Panc1 (cell line): ENCODE results near the gene SNRPA1.
"Not testable (repeated sequence)": the region's sequence is repeated elsewhere in the genome, so short reads cannot be mapped to it uniquely, and the experiment has no call there.

ENCODE experiments used
- POLR2AphosphoS5 ChIP-seq: IDR thresholded peaks from 2 replicates; pipeline ENCODE4 v1.6.1; 2012; ENCODE audit warnings: mild to moderate bottlenecking, low read depth, low read length, moderate library complexity
- TF ChIP-seq, protein P1 (sequence below): fragments of 450-650 bp; IDR thresholded peaks from 2 replicates; pipeline ENCODE4 v1.5.1; 2017; ENCODE audit warnings: mild to moderate bottlenecking
- TF ChIP-seq, protein P2 (sequence below), 2 experiments: IDR thresholded peaks; 2 replicates each; pipeline ENCODE4 v1.6.1; 2011 to 2012; ENCODE audit warnings: low read depth in 2 of 2, control low read depth in 1 of 2, low read length in 1 of 2, mild to moderate bottlenecking in 1 of 2, moderate library complexity in 1 of 2; ENCODE audit not compliant: insufficient read depth in 1 of 2

DNA sequence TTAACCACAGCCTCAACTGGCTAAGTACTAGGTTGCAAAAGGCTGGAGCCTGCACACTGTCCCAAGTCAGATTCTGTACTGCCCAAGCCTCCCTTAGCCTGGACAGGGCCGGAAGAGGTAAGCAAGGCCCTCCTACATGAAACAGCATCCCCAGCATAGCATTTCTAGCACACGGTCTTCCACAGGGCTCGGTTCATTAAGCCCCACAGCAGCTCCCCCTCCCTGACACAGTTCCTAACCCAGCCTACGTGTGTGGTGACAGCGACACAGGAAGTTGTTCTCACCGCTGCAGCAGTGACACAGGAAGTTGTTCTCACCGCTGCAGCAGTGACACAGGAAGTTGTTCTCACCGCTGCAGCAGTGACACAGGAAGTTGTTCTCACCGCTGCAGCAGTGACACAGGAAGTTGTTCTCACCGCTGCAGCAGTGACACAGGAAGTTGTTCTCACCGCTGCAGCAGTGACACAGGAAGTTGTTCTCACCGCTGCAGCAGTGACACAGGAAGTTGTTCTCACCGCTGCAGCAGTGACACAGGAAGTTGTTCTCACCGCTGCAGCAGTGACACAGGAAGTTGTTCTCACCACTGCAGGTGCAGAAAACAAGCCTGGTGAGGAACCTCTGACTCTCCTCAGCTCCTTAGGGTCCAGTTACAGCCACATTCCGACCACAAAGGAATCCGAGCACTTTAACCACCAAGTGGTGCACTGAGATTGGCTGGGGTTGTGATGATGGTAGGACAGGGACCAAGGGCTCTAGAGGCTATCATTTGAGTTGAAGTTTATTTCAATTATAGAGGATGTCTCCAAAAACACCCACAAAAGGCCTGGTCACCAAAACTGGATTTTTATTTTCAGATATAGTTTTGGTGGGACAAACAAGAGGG is 39.1 kb upstream of the SNRPA1 start:
- TF ChIP-seq, protein P1, sequence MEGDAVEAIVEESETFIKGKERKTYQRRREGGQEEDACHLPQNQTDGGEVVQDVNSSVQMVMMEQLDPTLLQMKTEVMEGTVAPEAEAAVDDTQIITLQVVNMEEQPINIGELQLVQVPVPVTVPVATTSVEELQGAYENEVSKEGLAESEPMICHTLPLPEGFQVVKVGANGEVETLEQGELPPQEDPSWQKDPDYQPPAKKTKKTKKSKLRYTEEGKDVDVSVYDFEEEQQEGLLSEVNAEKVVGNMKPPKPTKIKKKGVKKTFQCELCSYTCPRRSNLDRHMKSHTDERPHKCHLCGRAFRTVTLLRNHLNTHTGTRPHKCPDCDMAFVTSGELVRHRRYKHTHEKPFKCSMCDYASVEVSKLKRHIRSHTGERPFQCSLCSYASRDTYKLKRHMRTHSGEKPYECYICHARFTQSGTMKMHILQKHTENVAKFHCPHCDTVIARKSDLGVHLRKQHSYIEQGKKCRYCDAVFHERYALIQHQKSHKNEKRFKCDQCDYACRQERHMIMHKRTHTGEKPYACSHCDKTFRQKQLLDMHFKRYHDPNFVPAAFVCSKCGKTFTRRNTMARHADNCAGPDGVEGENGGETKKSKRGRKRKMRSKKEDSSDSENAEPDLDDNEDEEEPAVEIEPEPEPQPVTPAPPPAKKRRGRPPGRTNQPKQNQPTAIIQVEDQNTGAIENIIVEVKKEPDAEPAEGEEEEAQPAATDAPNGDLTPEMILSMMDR, result not testable (repeated sequence)
- TF ChIP-seq POLR2AphosphoS5, result not testable (repeated sequence)
- TF ChIP-seq, protein P2, sequence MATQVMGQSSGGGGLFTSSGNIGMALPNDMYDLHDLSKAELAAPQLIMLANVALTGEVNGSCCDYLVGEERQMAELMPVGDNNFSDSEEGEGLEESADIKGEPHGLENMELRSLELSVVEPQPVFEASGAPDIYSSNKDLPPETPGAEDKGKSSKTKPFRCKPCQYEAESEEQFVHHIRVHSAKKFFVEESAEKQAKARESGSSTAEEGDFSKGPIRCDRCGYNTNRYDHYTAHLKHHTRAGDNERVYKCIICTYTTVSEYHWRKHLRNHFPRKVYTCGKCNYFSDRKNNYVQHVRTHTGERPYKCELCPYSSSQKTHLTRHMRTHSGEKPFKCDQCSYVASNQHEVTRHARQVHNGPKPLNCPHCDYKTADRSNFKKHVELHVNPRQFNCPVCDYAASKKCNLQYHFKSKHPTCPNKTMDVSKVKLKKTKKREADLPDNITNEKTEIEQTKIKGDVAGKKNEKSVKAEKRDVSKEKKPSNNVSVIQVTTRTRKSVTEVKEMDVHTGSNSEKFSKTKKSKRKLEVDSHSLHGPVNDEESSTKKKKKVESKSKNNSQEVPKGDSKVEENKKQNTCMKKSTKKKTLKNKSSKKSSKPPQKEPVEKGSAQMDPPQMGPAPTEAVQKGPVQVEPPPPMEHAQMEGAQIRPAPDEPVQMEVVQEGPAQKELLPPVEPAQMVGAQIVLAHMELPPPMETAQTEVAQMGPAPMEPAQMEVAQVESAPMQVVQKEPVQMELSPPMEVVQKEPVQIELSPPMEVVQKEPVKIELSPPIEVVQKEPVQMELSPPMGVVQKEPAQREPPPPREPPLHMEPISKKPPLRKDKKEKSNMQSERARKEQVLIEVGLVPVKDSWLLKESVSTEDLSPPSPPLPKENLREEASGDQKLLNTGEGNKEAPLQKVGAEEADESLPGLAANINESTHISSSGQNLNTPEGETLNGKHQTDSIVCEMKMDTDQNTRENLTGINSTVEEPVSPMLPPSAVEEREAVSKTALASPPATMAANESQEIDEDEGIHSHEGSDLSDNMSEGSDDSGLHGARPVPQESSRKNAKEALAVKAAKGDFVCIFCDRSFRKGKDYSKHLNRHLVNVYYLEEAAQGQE (IDR thresholded peaks at IDR 0.05; ENCODE audit: insufficient read depth in 1 of 2, low read depth in 2 of 2, low read length in 1 of 2), result not testable (repeated sequence)
